ENCODE results near the gene SMYD5.

DNA sequence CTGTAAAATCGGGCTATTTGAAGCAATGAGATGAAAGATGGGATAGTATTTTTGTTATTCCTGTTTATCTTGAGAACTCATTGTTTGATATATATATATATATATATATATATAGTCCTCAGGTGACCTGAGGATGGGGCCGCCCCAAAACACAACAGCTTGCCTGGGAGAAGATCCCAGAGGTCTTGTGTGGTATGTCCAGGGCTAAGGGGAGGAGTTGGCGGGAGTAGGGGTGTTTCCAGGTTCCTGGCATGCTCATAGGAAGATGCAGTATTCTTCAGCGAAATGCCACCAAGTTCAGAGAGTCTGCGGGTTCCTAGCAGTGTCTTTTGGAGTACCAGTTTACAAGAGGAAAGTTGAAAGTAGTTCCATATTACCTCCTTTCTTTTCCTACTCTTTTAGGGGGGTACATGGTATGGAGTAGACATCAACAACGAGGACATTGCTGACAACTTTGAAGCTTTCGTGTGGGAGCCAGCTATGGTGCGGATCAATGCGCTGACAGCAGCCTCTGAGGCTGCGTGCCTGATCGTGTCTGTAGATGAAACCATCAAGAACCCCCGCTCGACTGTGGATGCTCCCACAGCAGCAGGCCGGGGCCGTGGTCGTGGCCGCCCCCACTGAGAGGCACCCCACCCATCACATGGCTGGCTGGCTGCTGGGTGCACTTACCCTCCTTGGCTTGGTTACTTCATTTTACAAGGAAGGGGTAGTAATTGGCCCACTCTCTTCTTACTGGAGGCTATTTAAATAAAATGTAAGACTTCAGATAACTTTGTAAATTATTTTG is 38.4 kb downstream of the SMYD5 start:
- TF ChIP-seq, protein P1, sequence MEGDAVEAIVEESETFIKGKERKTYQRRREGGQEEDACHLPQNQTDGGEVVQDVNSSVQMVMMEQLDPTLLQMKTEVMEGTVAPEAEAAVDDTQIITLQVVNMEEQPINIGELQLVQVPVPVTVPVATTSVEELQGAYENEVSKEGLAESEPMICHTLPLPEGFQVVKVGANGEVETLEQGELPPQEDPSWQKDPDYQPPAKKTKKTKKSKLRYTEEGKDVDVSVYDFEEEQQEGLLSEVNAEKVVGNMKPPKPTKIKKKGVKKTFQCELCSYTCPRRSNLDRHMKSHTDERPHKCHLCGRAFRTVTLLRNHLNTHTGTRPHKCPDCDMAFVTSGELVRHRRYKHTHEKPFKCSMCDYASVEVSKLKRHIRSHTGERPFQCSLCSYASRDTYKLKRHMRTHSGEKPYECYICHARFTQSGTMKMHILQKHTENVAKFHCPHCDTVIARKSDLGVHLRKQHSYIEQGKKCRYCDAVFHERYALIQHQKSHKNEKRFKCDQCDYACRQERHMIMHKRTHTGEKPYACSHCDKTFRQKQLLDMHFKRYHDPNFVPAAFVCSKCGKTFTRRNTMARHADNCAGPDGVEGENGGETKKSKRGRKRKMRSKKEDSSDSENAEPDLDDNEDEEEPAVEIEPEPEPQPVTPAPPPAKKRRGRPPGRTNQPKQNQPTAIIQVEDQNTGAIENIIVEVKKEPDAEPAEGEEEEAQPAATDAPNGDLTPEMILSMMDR (IDR thresholded peaks at IDR 0.05) = no peak
- TF ChIP-seq SMC3 (IDR thresholded peaks at IDR 0.05; ENCODE audit: low read depth, low read length) (no peak), FOXM1 (IDR thresholded peaks at IDR 0.05; ENCODE audit: low read depth) (no peak), FOSL2 (IDR thresholded peaks at IDR 0.05; ENCODE audit: borderline replicate concordance, low read depth) (no peak), YY1 (IDR thresholded peaks at IDR 0.05; ENCODE audit: low read depth) (no peak), POLR2AphosphoS5 (IDR thresholded peaks at IDR 0.05; ENCODE audit: low read depth, low read length) (no peak), FOXJ3 (CRISPR knock-in tag; IDR thresholded peaks at IDR 0.05) (no peak)
- TF ChIP-seq, protein P2, sequence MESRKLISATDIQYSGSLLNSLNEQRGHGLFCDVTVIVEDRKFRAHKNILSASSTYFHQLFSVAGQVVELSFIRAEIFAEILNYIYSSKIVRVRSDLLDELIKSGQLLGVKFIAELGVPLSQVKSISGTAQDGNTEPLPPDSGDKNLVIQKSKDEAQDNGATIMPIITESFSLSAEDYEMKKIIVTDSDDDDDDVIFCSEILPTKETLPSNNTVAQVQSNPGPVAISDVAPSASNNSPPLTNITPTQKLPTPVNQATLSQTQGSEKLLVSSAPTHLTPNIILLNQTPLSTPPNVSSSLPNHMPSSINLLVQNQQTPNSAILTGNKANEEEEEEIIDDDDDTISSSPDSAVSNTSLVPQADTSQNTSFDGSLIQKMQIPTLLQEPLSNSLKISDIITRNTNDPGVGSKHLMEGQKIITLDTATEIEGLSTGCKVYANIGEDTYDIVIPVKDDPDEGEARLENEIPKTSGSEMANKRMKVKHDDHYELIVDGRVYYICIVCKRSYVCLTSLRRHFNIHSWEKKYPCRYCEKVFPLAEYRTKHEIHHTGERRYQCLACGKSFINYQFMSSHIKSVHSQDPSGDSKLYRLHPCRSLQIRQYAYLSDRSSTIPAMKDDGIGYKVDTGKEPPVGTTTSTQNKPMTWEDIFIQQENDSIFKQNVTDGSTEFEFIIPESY (IDR thresholded peaks at IDR 0.05; ENCODE audit: borderline replicate concordance, low read depth) = no peak

Data from SK-N-SH (cell line).